Measurements from ENCODE around the gene MRPL23.

DNA sequence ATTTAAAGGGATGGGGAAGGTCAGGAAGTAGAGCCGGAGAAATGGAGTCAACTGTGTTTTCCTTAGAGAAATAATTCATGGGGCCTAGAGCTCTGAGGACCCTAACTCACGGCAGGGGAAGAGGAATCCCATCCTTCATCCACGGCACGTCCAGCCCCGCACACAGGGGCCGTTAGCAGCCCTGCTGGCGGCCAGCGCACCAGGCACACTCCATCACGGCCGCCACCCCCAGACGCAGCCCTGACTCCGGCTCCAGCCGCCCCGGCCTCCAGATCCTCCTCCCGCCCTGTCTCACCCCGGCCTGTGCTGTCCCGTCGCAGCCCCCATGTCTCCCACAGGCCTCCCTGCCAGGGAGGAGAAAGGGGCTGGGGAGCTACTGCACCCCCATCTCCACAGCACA, 11.2 kb downstream of the MRPL23 start:
- TF ChIP-seq CTCF (IDR thresholded peaks at IDR 0.05) (no peak), POLR2A (IDR thresholded peaks at IDR 0.05) (no peak)

Measured in uterus (tissue), 2 donors.